DMS114 treated with DMSO at 0.1 percent for 48 hours (cell line): ENCODE measurements around the gene RPL34.

Source experiments
- DNase-seq: peaks from one replicate; lab custom pipeline; 2025; ENCODE audit not compliant: unreplicated experiment; lab: John Stamatoyannopoulos, UW

The RPL34 gene

DNA sequence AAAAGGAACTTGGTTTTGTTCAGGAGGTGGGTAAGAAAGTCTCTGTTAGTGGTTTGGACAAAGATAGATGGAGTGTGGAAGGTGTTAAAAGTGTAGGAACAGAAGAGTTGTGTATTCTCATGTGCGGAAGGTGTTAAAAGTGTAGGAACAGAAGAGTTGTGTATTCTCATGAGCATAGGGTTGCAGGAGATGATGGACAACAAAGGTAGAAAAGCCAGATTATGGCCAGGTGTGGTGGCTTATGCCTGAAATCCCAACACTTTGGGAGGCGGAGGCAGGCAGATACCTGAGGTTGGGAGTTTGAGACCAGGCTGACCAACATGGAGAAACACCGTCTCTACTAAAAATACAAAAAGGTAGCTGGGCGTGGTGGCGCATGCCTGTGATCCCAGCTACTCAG lies 2.5 kb downstream of the RPL34 start:
- no peak for DNase-seq

DNA sequence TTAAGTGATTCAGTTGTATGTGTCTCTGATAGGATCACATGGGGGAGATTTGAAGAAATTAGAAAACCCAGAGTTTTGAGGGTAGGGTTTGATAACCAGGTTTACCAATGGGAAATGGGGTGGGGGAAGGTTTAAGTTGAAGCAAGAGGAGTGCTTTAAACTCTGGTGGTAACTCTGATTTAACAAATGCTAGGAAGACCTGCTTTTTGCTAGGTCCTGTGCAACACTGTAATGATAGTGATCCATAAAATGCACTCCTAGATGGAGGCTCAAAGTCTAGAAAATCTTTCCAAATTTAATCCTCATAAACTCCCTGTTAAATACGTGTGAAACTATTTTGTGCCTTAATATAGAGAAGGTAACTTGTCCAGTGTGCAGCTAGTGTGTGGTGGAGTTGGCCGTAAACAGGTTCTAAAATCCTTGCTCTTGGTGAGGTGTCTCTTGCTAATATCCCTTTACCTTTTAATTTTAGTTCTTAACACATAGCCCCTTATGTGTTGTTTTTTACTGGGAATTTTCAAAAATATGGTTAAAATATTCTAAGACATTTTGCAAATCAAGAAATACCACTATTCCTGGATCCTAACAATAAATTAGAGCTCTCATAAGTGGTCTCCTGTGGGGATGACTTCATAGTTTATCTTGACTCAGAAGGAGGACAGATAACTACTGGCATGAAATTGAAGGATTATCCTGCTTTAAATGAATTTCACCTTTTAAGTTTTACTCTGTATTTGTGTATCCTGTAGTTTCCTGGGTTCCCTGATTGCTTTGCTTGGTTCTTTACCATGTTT lies 4.1 kb downstream of the RPL34 start:
- no peak for DNase-seq

- DNase-seq: no peak
Observed at GRCh38 chr4:108626056-108626455, 5.7 kb downstream of the RPL34 start.

DNA sequence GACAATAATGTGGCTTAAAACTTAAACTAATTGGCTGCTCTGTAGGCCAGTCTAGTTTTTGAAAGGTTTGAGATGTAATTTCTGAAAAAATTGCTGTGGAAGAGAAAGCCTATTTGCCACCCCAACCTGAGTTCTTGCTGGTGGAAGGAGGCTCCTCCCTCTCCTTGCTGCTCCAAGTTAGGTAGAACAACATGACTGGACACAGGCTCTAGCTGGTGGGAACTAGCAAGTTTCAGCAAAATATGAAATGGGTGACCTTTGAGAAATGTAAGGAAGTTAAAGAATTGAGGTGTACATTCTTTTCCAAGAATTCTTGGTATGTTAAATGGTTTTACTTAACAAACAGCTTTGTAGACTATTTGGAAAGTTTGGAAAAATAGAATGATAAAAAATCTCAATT lies 8.0 kb downstream of the RPL34 start:
- DNase-seq: no peak

DNA sequence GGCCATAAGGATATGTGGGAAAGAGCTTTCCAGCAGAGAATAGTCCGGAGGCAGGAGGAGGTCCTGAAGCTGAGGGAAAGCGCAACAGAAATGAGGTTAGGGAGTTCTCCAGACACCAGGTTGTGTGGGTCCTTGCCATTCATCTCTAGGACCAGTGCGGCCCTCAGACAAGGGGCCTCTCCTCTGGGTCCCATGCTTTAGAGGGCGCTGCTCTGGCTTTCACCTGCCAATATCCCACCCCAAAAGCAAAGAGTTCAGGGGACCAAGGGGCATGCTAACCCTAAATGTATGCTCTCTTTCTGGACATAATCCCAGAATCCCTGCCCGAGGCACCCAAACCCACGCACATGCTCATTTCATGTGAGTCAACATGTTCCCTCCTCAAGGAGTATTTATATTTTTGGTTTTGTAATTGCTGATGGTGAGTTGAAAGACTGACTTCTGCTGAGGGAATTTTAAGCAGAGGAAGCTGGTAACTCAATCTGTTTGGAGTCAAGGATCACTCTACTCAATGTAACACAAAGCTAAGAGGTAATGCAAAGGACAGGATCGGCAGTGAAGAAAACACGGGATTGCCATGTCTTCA lies 14.8 kb downstream of the RPL34 start:
- DNase-seq: no peak

DNA sequence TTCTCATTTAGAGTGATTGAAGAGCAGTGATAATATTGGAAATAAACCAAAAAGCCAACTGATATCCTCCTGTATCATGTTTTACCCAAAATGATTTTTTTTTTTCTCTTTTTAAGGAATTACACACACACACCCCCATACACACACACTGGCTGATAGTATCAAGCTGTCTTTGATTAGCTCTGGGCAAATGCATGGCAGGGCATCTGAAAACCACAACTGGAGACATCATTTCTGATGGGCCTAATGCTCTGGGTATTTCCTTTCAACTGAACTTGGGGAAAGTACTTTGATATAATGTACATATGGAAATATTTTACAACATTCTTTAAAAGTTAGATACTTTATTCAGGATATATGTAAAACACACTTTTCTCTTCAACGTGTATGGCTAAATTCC lies 15.9 kb downstream of the RPL34 start:
- DNase-seq: no peak

DNA sequence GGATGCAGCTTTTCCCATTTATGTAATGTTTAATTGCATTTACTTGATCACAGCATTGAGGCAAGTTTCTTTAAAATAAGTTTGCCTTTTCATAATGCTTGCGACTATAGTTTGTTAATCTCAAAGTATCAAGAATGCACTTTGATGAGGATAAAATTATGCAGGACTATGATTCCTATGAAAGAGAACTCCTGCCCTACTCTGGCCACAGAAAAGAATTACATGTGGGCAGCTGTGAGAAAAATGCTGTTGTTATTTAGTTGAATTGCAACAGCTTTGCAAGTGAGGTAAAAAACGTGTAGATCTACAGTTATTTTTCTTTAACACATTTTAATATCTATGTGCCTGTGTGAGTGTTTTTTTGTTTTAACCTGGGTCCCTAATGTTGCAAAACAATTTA lies 17.5 kb downstream of the RPL34 start:
- DNase-seq: no peak

DNA sequence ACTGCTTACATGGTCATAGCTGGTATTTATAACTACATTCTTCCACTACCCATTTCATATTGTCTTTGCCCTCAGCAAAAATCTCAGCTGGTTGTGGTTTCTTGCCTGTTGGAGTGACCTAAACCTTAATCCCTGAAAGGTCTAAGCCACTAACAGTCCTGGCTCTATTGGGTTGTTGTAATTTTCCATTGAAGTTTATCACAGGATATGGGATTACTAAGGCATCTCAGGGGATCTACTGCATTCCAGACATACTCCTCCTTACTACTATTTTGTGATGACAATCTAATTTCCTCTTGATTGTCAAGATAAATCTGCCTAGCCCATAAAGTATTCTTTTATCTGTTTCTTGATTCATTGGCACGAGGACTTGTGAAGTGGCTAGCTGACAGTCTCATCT lies 23.9 kb downstream of the RPL34 start:
- DNase-seq: no peak

- DNase-seq: no peak
Observed at GRCh38 chr4:108646706-108647105, 26.3 kb downstream of the RPL34 start.

GRCh38 chr4:108649863-108650211 lies 29.5 kb downstream of the RPL34 start:
- DNase-seq: no peak

GRCh38 chr4:108650212-108651013 lies 30.0 kb downstream of the RPL34 start, which contains the start of gene OSTC:
Gene OSTC (plus strand): TSS chr4:108650599. CDS start chr4:108650656, 57 bp downstream.
- DNase-seq: peak; percentile 88

DNA sequence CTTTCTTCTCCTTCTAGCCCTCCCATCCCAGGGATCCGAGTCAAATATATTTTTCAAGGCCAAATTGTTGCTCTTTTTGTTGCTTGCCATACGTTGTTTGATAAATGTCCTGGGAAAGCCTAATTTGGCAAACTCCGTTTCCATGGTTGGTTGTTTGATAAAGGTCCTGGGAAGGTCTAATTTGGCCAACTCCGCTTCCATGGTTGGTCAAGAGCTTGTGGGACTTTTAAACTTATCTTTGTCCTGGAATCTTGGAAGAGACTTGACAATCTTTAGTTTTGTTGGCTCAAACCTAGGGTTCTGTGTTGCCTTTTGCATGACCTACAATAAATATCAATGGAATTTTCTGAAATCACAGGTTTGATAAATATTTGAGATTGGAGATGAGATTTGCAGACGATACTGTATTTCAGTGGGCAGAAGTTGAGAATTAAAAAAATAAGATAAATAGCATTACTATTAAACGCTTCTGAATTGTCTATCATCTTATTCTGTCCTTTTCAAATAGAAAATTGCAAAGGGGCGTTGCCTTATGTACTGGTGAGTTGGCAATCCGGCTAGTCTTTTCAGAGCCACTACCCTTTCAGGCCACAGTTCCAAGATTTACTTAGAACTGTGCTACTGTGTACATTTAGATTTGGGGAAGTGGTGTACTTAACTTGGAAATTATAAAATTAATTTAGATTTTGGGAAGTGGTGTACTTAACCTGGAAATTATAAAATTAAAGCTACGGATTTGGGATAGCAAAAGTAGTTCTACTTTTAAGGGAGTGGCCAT lies 30.8 kb downstream of the RPL34 start:
- DNase-seq: no peak

- DNase-seq: no peak
Observed at GRCh38 chr4:108662629-108663028, 42.3 kb downstream of the RPL34 start.

DNA sequence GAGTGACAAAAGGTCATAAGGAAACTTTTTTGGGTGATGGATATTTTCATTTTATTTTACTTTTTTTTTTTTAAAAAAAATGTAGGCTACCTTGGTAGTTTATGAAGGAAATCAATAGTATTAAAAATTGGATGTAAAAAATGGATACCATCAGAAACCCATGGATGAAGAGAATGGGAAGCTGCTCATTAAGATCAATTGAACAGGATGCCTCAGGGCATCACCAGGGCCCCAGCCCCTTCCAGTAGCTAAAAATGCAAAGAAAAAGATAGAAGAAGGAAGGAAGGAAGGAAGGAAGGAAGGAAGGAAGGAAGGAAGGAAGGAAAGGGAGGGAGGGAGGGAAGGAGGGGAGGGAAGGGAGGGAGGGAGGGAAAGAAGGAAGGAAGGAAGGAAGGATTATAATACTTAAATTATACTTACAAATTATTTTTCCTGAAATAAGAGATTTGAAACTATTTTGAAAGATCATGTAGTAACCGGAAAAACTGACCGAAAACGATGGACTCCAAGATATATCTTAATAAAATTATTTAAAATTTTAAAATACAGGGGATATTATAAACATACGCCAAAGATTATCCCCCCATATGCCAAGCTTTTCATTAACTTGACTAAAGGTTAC lies 54.1 kb downstream of the RPL34 start:
- DNase-seq: no peak
